Spleen (tissue), 7 donors: ENCODE measurements around the gene ABAT.

Experiments
- POLR2A ChIP-seq, 3 donors: fragments of 450-650 bp; IDR thresholded peaks; one replicate each; pipeline ENCODE4 v1.5.1; 2017; ENCODE audit warnings: antibody characterized with exemption in 3 of 3, mild to moderate bottlenecking in 1 of 3
- TF ChIP-seq, protein P1 (sequence below), 11 experiments: fragments of 200-600 bp in 7 of 11; fragments of 450-650 bp in 4 of 11; sonication (generic) in 4 of 11; IDR thresholded peaks in 8 of 11; conservative IDR thresholded peaks in 3 of 11; 1 replicate in 7 of 11; 2 replicates in 4 of 11; pipeline versions ENCODE4 v1.4.0 to v1.8.0; 2016 to 2021; ENCODE audit warnings: antibody characterized with exemption in 11 of 11, inconsistent platforms in 4 of 11, mild to moderate bottlenecking in 1 of 11
- donor health status: DM: no; HTN: no; CAD: no; lungs with moderate emphysema.
- donor health status: DM: no; HTN: no; CAD: no.
- donor health status: DM: no; HTN: no; CAD: no.

DNA sequence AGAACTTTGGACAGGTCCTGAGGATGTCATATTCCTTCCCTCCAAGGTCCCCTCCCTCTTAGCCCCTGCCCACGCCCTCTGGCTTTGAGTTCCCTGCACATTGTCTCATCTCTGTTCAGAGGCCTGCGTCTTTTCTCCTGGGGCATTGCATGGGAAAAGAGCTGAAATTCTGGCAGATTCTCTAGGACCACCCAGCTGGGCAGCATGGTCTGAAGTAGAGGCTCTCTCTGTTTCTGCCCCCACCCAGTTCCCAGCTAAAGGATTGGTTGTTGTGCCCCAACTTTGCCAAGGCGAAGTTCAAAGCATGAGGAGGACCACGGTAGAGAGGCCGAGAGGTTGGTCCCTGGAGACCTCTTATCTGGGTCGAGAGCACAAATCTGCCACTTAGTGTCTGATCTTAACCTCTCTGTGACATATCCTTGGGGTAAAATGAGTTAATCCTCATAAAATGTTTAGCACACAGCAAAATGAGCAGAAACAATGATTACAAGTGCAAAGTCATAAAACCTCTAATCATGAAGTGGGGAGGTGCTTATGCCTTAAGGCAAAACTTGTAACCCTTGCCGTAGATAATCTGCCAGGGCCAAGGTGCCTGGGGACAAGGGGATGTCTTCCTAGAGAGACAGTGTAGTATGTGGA is 2.4 kb downstream of the ABAT start:
- no peak for TF ChIP-seq POLR2A (IDR thresholded peaks at IDR 0.05)
- TF ChIP-seq, protein P1, sequence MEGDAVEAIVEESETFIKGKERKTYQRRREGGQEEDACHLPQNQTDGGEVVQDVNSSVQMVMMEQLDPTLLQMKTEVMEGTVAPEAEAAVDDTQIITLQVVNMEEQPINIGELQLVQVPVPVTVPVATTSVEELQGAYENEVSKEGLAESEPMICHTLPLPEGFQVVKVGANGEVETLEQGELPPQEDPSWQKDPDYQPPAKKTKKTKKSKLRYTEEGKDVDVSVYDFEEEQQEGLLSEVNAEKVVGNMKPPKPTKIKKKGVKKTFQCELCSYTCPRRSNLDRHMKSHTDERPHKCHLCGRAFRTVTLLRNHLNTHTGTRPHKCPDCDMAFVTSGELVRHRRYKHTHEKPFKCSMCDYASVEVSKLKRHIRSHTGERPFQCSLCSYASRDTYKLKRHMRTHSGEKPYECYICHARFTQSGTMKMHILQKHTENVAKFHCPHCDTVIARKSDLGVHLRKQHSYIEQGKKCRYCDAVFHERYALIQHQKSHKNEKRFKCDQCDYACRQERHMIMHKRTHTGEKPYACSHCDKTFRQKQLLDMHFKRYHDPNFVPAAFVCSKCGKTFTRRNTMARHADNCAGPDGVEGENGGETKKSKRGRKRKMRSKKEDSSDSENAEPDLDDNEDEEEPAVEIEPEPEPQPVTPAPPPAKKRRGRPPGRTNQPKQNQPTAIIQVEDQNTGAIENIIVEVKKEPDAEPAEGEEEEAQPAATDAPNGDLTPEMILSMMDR (IDR thresholded peaks at IDR 0.05 in 8 of 11, conservative IDR thresholded peaks at IDR 0.05 in 3 of 11) = no peak
